ENCODE data around the gene BBX.

DNA sequence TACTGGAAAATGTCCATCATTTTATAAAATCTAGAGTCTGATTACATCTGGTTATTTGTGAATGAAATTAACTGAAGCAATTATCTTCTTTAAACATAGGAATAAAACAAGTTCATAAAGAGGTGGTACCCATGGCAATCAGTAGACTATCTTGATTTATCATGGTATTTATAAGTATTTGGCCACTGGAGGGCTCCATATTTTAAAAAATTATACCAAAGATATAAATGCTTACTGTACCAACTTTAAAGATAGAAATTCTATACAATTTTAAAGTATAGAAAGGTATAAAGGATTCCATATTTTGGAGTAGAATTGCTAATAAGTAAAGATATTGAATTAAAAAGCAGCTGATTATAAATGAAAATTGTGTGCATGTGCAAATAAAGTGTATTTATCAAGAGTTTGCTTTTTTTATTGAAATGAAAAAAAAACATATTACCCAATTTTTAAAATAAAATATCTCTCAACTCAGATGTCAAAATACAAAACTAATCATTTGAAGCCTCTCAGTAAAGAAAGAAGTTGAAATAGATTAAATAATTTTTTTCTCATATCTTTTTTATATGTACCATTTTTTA, 105.3 kb downstream of the BBX start:
- TF ChIP-seq, protein P1, sequence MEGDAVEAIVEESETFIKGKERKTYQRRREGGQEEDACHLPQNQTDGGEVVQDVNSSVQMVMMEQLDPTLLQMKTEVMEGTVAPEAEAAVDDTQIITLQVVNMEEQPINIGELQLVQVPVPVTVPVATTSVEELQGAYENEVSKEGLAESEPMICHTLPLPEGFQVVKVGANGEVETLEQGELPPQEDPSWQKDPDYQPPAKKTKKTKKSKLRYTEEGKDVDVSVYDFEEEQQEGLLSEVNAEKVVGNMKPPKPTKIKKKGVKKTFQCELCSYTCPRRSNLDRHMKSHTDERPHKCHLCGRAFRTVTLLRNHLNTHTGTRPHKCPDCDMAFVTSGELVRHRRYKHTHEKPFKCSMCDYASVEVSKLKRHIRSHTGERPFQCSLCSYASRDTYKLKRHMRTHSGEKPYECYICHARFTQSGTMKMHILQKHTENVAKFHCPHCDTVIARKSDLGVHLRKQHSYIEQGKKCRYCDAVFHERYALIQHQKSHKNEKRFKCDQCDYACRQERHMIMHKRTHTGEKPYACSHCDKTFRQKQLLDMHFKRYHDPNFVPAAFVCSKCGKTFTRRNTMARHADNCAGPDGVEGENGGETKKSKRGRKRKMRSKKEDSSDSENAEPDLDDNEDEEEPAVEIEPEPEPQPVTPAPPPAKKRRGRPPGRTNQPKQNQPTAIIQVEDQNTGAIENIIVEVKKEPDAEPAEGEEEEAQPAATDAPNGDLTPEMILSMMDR (IDR thresholded peaks at IDR 0.05) = no peak
- no peak for TF ChIP-seq EP300 (IDR thresholded peaks at IDR 0.05)

Data from upper lobe of left lung (tissue), 4 donors.